ENCODE results near the gene IFTAP. TPM values are rescaled to one million over a fixed set of nuclear protein-coding genes. Genes with fewer than 3 reads are reported as not detected.

Gene IFTAP
- polyA plus RNA-seq, 1 of the 3 experiments (the other 2 are of a cell fraction) = 21.8 TPM

GRCh38 chr11:36566407-36567053, 27.8 kb upstream of the IFTAP start:
- Histone ChIP-seq H3F3A (replicated peaks; ENCODE audit: insufficient read depth) (no peaks in the 10 kb centered on the region), H3K4me3 (ENCODE audit: low read depth in 2 of 2, low read length in 1 of 2) (no peak overlapping the region), H4K20me1 (ENCODE audit: insufficient read depth) (no peaks in the 10 kb centered on the region), H3K4me2 (no peak overlapping the region), H3K36me3 (replicated peaks in 1 of 2; ENCODE audit: control insufficient read depth in 1 of 2, insufficient read depth in 2 of 2, low read length in 1 of 2) (no peaks in the 10 kb centered on the region), H3K9me3 (no peaks in the 10 kb centered on the region), H3K27ac (ENCODE audit: low read depth in 2 of 2, low read length in 1 of 2) (peak overlapping the region in 1 of 2 experiments; percentile 100; a peak in 2 of 4 replicates), H3K4me1 (ENCODE audit: control insufficient read depth in 1 of 2, insufficient read depth in 2 of 2, low read depth in 1 of 2, low read length in 1 of 2) (peaks cover 0 to 34% of the 10 kb centered on the region in 2 experiments; a peak in 2 of 4 replicates), H3K27me3 (ENCODE audit: insufficient read depth) (no peaks in the 10 kb centered on the region; the same call in 1 of the 2 replicates), H3K79me2 (ENCODE audit: insufficient read depth) (no peaks in the 10 kb centered on the region), H3K9ac (no peak overlapping the region), H3K9me2 (no peaks in the 10 kb centered on the region), H2AFZ (ENCODE audit: low read depth) (no peak overlapping the region)
- ChIA-PET CTCF (interaction anchor here (1.1 to 8.2 kb wide), 7 partner anchors 10 to 183 kb away, joined by 3 to 199 read pairs (median 58); no protein-coding TSS in a partner anchor), POLR2A (interaction anchor here (1.1 to 1.2 kb wide), 2 partner anchors 51 to 58 kb away, joined by 3 read pairs; no protein-coding TSS in a partner anchor)
- TF ChIP-seq FOXJ3 (CRISPR knock-in tag; IDR thresholded peaks at IDR 0.05) = no peak
- no peak for TF ChIP-seq TEAD4 (IDR thresholded peaks at IDR 0.05; ENCODE audit: borderline replicate concordance, insufficient read depth)
- TF ChIP-seq EP300 (IDR thresholded peaks at IDR 0.05; ENCODE audit: borderline replicate concordance in 1 of 2, low read depth in 1 of 2, low read length in 1 of 2) = no peak
- TF ChIP-seq TAF1 (IDR thresholded peaks at IDR 0.05; ENCODE audit: borderline replicate concordance, low read depth, low read length) = no peak
- no peak for TF ChIP-seq NFIC (IDR thresholded peaks at IDR 0.05; ENCODE audit: borderline replicate concordance)
- TF ChIP-seq MXI1 (IDR thresholded peaks at IDR 0.05; ENCODE audit: low read depth, low read length) = no peak
- TF ChIP-seq ELF1 (IDR thresholded peaks at IDR 0.05) = no peak
- no peak for TF ChIP-seq TCF12 (IDR thresholded peaks at IDR 0.05)
- TF ChIP-seq RFX5 (IDR thresholded peaks at IDR 0.05; ENCODE audit: low read length) = no peak
- TF ChIP-seq RXRA (IDR thresholded peaks at IDR 0.05; ENCODE audit: borderline replicate concordance, low read depth) = no peak
- no peak for TF ChIP-seq FOXM1 (IDR thresholded peaks at IDR 0.05; ENCODE audit: low read depth)
- TF ChIP-seq, protein P1, sequence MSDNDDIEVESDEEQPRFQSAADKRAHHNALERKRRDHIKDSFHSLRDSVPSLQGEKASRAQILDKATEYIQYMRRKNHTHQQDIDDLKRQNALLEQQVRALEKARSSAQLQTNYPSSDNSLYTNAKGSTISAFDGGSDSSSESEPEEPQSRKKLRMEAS (IDR thresholded peaks at IDR 0.05; ENCODE audit: low read depth) = no peak
- TF ChIP-seq ZBTB33 (IDR thresholded peaks at IDR 0.05; ENCODE audit: borderline replicate concordance, low read depth) = no peak
- TF ChIP-seq CTCF (IDR thresholded peaks at IDR 0.05) = no peak
- no peak for DNase-seq
- 89% methylated on average over 4 of the region's 4 CpGs for WGBS (ENCODE audit: low lambda C conversion rate)

All from SK-N-SH (cell line).